Vagina (tissue), 2 donors: ENCODE measurements around the gene GABBR2.

Source experiments
- CTCF ChIP-seq, 3 experiments: fragments of 450-650 bp in 2 of 3; fragments of 200-600 bp in 1 of 3; sonication (generic) in 1 of 3; IDR thresholded peaks; one replicate each; pipeline ENCODE4 v1.5.1; 2017 to 2019; ENCODE audit warnings: antibody characterized with exemption in 3 of 3, mild to moderate bottlenecking in 2 of 3, moderate library complexity in 2 of 3
- POLR2A ChIP-seq, 2 donors: fragments of 450-650 bp; IDR thresholded peaks; one replicate each; pipeline ENCODE4 v1.6.1; 2017; ENCODE audit warnings: antibody characterized with exemption in 2 of 2, mild to moderate bottlenecking in 2 of 2, moderate library complexity in 2 of 2
- POLR2AphosphoS5 ChIP-seq, 2 donors: sonication (generic); formaldehyde crosslinking; IDR thresholded peaks; one replicate each; pipeline ENCODE4 v1.9.0; 2017; ENCODE audit warnings: antibody characterized with exemption in 2 of 2, mild to moderate bottlenecking in 2 of 2, low read depth in 1 of 2; ENCODE audit not compliant: insufficient read depth in 1 of 2

- no peak for TF ChIP-seq POLR2A (IDR thresholded peaks at IDR 0.05)
- no peak for TF ChIP-seq CTCF (IDR thresholded peaks at IDR 0.05)
- TF ChIP-seq POLR2AphosphoS5 (IDR thresholded peaks at IDR 0.05; ENCODE audit: insufficient read depth in 1 of 2, low read depth in 1 of 2): no peak
Measured at GRCh38 chr9:98533866-98534265, 174.9 kb downstream of the GABBR2 start.
